Prostate gland (tissue), 2 donors: Measurements from ENCODE around the gene MASP1. TPM values are rescaled to one million over a fixed set of nuclear protein-coding genes. Genes with fewer than 3 reads are reported as not detected.

Source experiments
- DNase-seq: peaks from one replicate; pipeline ENCODE4 v3.0.0-alpha.2; 2019; ENCODE audit warnings: low spot score
- H3K27ac ChIP-seq, 2 donors: fragments of 200-600 bp; sonication (generic); 2 replicates each; pipeline ENCODE4 v1.5.1; 2017 to 2019
- H3K27me3 ChIP-seq: fragments of 200-600 bp; sonication (generic); replicated peaks from 2 replicates; pipeline ENCODE4 v1.5.1; 2019; ENCODE audit not compliant: insufficient read depth
- H3K36me3 ChIP-seq, 2 donors: fragments of 200-600 bp; sonication (generic); 1 replicate in 1 of 2; 2 replicates in 1 of 2; pipeline versions ENCODE4 v1.5.1 to v1.8.1; 2017 to 2019
- H3K4me1 ChIP-seq: fragments of 200-600 bp; sonication (generic); replicated peaks from 2 replicates; pipeline ENCODE4 v1.5.1; 2019
- H3K4me3 ChIP-seq, 2 donors: fragments of 200-600 bp; sonication (generic); 2 replicates each; pipeline ENCODE4 v1.5.1; 2017 to 2019
- H3K9me3 ChIP-seq: fragments of 200-600 bp; sonication (generic); 2 replicates; pipeline ENCODE4 v1.5.1; 2017
- CTCF ChIP-seq, 4 experiments: fragments of 200-600 bp in 2 of 4; fragments of 450-650 bp in 2 of 4; sonication (generic) in 2 of 4; IDR thresholded peaks; 1 replicate in 3 of 4; 2 replicates in 1 of 4; pipeline ENCODE4 v1.5.1; 2016 to 2019; ENCODE audit warnings: antibody characterized with exemption in 4 of 4, mild to moderate bottlenecking in 2 of 4, moderate library complexity in 2 of 4
- POLR2A ChIP-seq: fragments of 450-650 bp; IDR thresholded peaks from one replicate; pipeline ENCODE4 v1.6.1; 2016; ENCODE audit warnings: antibody characterized with exemption, mild to moderate bottlenecking
- POLR2AphosphoS5 ChIP-seq: sonication (generic); formaldehyde crosslinking; IDR thresholded peaks from one replicate; pipeline ENCODE4 v1.6.1; 2017; ENCODE audit warnings: antibody characterized with exemption
- WGBS: methylation state at CpG from one replicate; pipeline ENCODE4 v1.1.5; 2018; 5-methylcytosine and 5-hydroxymethylcytosine counted together
- intact Hi-C: fragments of 100-400 bp; cut with DNase I; formaldehyde crosslinking; loops from one replicate; pipeline ENCODE4 v1.14.2; 2022
- total RNA-seq, 2 donors: library from RNA; depleted of rRNA; stranded (reverse); fragments of >200 nt; gene quantifications; one replicate each; pipeline ENCODE4 v1.1.0, GENCODE V29; 2016

The MASP1 gene
- total RNA-seq, 2 donors from 2014 or later, result 22.1 to 27.3 TPM

GRCh38 chr3:187193181-187193580 is 98.4 kb downstream of the MASP1 start:
- no peaks in the 10 kb centered on the region for H3K27me3 ChIP-seq
- no peak overlapping the region for H3K4me3 ChIP-seq
- DNase-seq, result no peak
- intact Hi-C loops, result no loop called here
- H3K4me1 ChIP-seq, result no peaks in the 10 kb centered on the region
- H3K36me3 ChIP-seq, result no peaks in the 10 kb centered on the region
- no peak for TF ChIP-seq POLR2A
- no peak for TF ChIP-seq POLR2AphosphoS5
- no peak for TF ChIP-seq CTCF (IDR thresholded peaks at IDR 0.05)
- no peak overlapping the region for H3K27ac ChIP-seq
- H3K9me3 ChIP-seq, result no peaks in the 10 kb centered on the region

GRCh38 chr3:187191271-187191670 is 100.3 kb downstream of the MASP1 start:
- no peak for DNase-seq
- H3K4me1 ChIP-seq, result no peaks in the 10 kb centered on the region
- H3K36me3 ChIP-seq, result no peaks in the 10 kb centered on the region
- intact Hi-C loops, result no loop called here
- no peak for TF ChIP-seq POLR2A
- TF ChIP-seq POLR2AphosphoS5, result no peak
- no peak for TF ChIP-seq CTCF (IDR thresholded peaks at IDR 0.05)
- no peaks in the 10 kb centered on the region for H3K27me3 ChIP-seq
- 73% methylated on average over 1 of the region's 1 CpG for WGBS
- H3K4me3 ChIP-seq, result no peak overlapping the region
- H3K27ac ChIP-seq, result no peak overlapping the region
- no peaks in the 10 kb centered on the region for H3K9me3 ChIP-seq

GRCh38 chr3:187188931-187189330 is 102.6 kb downstream of the MASP1 start:
- H3K27ac ChIP-seq, result peak overlapping the region; percentile 14 to 53
- H3K4me1 ChIP-seq, result no peaks in the 10 kb centered on the region
- intact Hi-C loops, result no loop called here
- H3K9me3 ChIP-seq, result no peaks in the 10 kb centered on the region
- peak; percentile 23 for TF ChIP-seq POLR2AphosphoS5
- no peak for TF ChIP-seq CTCF (IDR thresholded peaks at IDR 0.05)
- TF ChIP-seq POLR2A, result no peak
- H3K36me3 ChIP-seq, result no peaks in the 10 kb centered on the region
- no peaks in the 10 kb centered on the region for H3K27me3 ChIP-seq
- 22% methylated on average over 2 of the region's 2 CpGs for WGBS
- DNase-seq, result no peak
- no peak overlapping the region for H3K4me3 ChIP-seq

GRCh38 chr3:187186801-187187421 is 104.6 kb downstream of the MASP1 start:
- peak overlapping the region; percentile 29 to 53 for H3K27ac ChIP-seq
- DNase-seq, result peak; percentile 11

More at GRCh38 chr3:187186801-187187421, 104.6 kb downstream of the MASP1 start:
- Histone ChIP-seq H3K4me3 (no peak overlapping the region), H3K4me1 (no peaks in the 10 kb centered on the region), H3K36me3 (no peaks in the 10 kb centered on the region), H3K9me3 (no peaks in the 10 kb centered on the region), H3K27me3 (no peaks in the 10 kb centered on the region)
- peak; percentile 42 for TF ChIP-seq POLR2AphosphoS5
- TF ChIP-seq CTCF (IDR thresholded peaks at IDR 0.05), result no peak
- TF ChIP-seq POLR2A, result no peak
- intact Hi-C loops, result no loop called here
- 48% methylated on average over 5 of the region's 5 CpGs for WGBS
